Dermis microvascular lymphatic vessel endothelial cell (primary cell): ENCODE data around the gene SESN1. TPM values are rescaled to one million over a fixed set of nuclear protein-coding genes. Genes with fewer than 3 reads are reported as not detected.
A peak's percentile ranks its signal among the peaks of the same experiment; 100 is the strongest.
"Not testable (repeated sequence)": the region's sequence is repeated elsewhere in the genome, so short reads cannot be mapped to it uniquely, and the experiment has no call there.

ENCODE experiments used
- DNase-seq, 2 donors: peaks; one replicate each; pipeline versions ENCODE4 v3.0.0 to v3.0.0-alpha.2; 2010; ENCODE audit warnings: low read depth in 2 of 2
- total RNA-seq: library from RNA; depleted of rRNA; stranded (reverse); fragments of >200 nt; gene quantifications from 2 replicates; pipeline ENCODE4 v1.2.1, GENCODE V29; 2014

Gene SESN1
- total RNA-seq, 1 donor from 2014 or later: 33.6 TPM

GRCh38 chr6:109095036-109095834 is 589 bp upstream of the SESN1 start, which contains the start of gene CEP57L1:
Gene CEP57L1 (plus strand): TSS chr6:109095507. CDS start chr6:109145222, 49,715 bp downstream.
- DNase-seq: peak; percentile 95 to 97

GRCh38 chr6:109093732-109094415 is 772 bp downstream of the SESN1 start:
- DNase-seq: peak in 1 of 2 donors; percentile 16

GRCh38 chr6:109092074-109092473 is 2.6 kb downstream of the SESN1 start:
- no peak for DNase-seq

GRCh38 chr6:109091314-109092024 is 3.2 kb downstream of the SESN1 start:
- no peak for DNase-seq

- no peak for DNase-seq
These were observed 5.7 kb downstream of the SESN1 start for GRCh38 chr6:109088995-109089394.

- DNase-seq: no peak
These were observed 6.9 kb downstream of the SESN1 start for GRCh38 chr6:109087661-109088264.

- not testable (repeated sequence) for DNase-seq
These were observed 10.5 kb downstream of the SESN1 start for GRCh38 chr6:109084146-109084545.

- no peak for DNase-seq
These were observed 11.0 kb downstream of the SESN1 start for GRCh38 chr6:109083657-109084056.

GRCh38 chr6:109082188-109082577 is 12.5 kb downstream of the SESN1 start:
- no peak for DNase-seq

- no peak for DNase-seq
These were observed 13.0 kb downstream of the SESN1 start for GRCh38 chr6:109081516-109082187.

- DNase-seq: no peak
These were observed 13.6 kb downstream of the SESN1 start for GRCh38 chr6:109081026-109081425.

GRCh38 chr6:109079981-109080380 is 14.7 kb downstream of the SESN1 start:
- no peak for DNase-seq

GRCh38 chr6:109076377-109076776 is 18.3 kb downstream of the SESN1 start:
- peak; percentile 14 to 15 for DNase-seq

GRCh38 chr6:109075934-109076333 is 18.7 kb downstream of the SESN1 start:
- DNase-seq: no peak

GRCh38 chr6:109074133-109074415 is 20.6 kb downstream of the SESN1 start:
- DNase-seq: no peak

GRCh38 chr6:109073344-109074132 is 21.1 kb downstream of the SESN1 start:
- DNase-seq: peak; percentile 56 to 77

GRCh38 chr6:109071125-109071917 is 23.3 kb downstream of the SESN1 start:
- no peak for DNase-seq

- DNase-seq: no peak
These were observed 24.9 kb downstream of the SESN1 start for GRCh38 chr6:109069746-109070145.

- DNase-seq: no peak
These were observed 31.8 kb downstream of the SESN1 start for GRCh38 chr6:109062767-109063352.
